Central memory CD8-positive, alpha-beta T cell (primary cell): Measurements from ENCODE around the gene HSF2.

Experiments used
- ATAC-seq: fragments of 150-1000 bp; cut with Tn5 transposase; replicated peaks from 2 replicates; pipeline ENCODE4 v1.10.0; 2022; ENCODE audit warnings: mild to moderate bottlenecking, moderate FRiP score, moderate number of reproducible peaks; ENCODE audit not compliant: poor library complexity, severe bottlenecking; ENCODE audit errors: extremely low read depth
- DNase-seq, 2 donors: peaks; one replicate each; pipeline ENCODE4 v3.0.0; 2021; ENCODE audit warnings: low spot score in 2 of 2
- H3K27ac Mint-ChIP-seq: one replicate; pipeline ENCODE4 v1.8.0; 2022; ENCODE audit warnings: low read depth, mild to moderate bottlenecking, moderate library complexity, mixed read lengths
- H3K27me3 Mint-ChIP-seq: one replicate; pipeline ENCODE4 v1.8.0; 2022; ENCODE audit warnings: mixed read lengths
- H3K36me3 Mint-ChIP-seq: one replicate; pipeline ENCODE4 v1.8.0; 2022; ENCODE audit warnings: mild to moderate bottlenecking, moderate library complexity, mixed read lengths; ENCODE audit not compliant: insufficient read depth
- H3K4me1 Mint-ChIP-seq: one replicate; pipeline ENCODE4 v1.8.0; 2022; ENCODE audit warnings: mixed read lengths
- H3K4me3 Mint-ChIP-seq: one replicate; pipeline ENCODE4 v1.8.0; 2022; ENCODE audit warnings: mild to moderate bottlenecking, moderate library complexity, mixed read lengths
- H3K9me3 Mint-ChIP-seq: one replicate; pipeline ENCODE4 v1.8.0; 2022; ENCODE audit warnings: mixed read lengths

The HSF2 gene

DNA sequence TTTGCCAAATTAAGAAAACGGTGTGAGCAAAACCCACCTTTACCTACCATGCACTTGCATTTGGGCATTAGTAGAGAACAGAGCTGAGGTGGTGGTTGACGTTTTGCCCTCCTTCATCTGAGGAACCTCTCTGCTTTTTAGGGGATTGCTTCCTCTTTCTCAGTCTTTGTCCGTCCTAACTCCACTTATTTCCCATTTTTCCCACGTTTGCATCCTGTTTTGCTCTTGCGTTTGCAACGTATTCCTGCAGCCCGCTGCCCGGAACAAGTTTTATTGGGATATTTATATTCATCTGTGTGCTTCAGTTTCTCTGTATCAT is 72.5 kb downstream of the HSF2 start:
- Mint-ChIP-seq H3K27me3 (no peaks in the 10 kb centered on the region), H3K9me3 (no peaks in the 10 kb centered on the region), H3K27ac (peak overlapping the region; percentile 98), H3K4me1 (peaks cover 30% of the 10 kb centered on the region), H3K36me3 (peaks cover 29% of the 10 kb centered on the region), H3K4me3 (peak overlapping the region; percentile 96)
- ATAC-seq = peak; percentile 38
- DNase-seq = no peak

- no peaks in the 10 kb centered on the region for H3K4me1 Mint-ChIP-seq
- peaks cover 10% of the 10 kb centered on the region for H3K36me3 Mint-ChIP-seq
- no peak for ATAC-seq
- H3K27ac Mint-ChIP-seq = no peak overlapping the region
- H3K4me3 Mint-ChIP-seq = no peak overlapping the region
- H3K27me3 Mint-ChIP-seq = no peaks in the 10 kb centered on the region
- H3K9me3 Mint-ChIP-seq = no peaks in the 10 kb centered on the region
- DNase-seq = no peak
Measured at GRCh38 chr6:122476131-122476530, 76.7 kb downstream of the HSF2 start.

GRCh38 chr6:122482750-122483080 is 83.3 kb downstream of the HSF2 start:
- DNase-seq = no peak
- Mint-ChIP-seq H3K27ac (no peak overlapping the region), H3K4me1 (no peaks in the 10 kb centered on the region), H3K4me3 (no peak overlapping the region), H3K36me3 (no peaks in the 10 kb centered on the region), H3K27me3 (no peaks in the 10 kb centered on the region), H3K9me3 (no peaks in the 10 kb centered on the region)
- ATAC-seq = no peak
